HepG2 (cell line): Measurements from ENCODE around the gene BPI. TPM values are rescaled to one million over a fixed set of nuclear protein-coding genes. Genes with fewer than 3 reads are reported as not detected.

ENCODE experiments used
- AGO1 ChIP-seq: fragments of 200-400 bp; formaldehyde crosslinking; IDR thresholded peaks from 2 replicates; pipeline ENCODE4 v1.6.1; 2017; ENCODE audit warnings: mild to moderate bottlenecking, low read depth, low read length, moderate library complexity; ENCODE audit not compliant: poor library complexity, severe bottlenecking
- BRCA1 ChIP-seq: sonication (generic); formaldehyde crosslinking; IDR thresholded peaks from 2 replicates; pipeline ENCODE4 v1.4.0; 2020; ENCODE audit warnings: missing genetic modification reagents
- CTCF ChIP-seq: sonication (generic); formaldehyde crosslinking; IDR thresholded peaks from 2 replicates; pipeline ENCODE4 v1.5.0; 2020; ENCODE audit warnings: mild to moderate bottlenecking, missing genetic modification reagents, moderate library complexity
- HNRNPLL ChIP-seq: fragments of 200-400 bp; formaldehyde crosslinking; IDR thresholded peaks from 2 replicates; pipeline ENCODE4 v1.6.1; 2017; ENCODE audit warnings: mild to moderate bottlenecking, low read depth, low read length; ENCODE audit not compliant: poor library complexity, severe bottlenecking
- HOXA3 ChIP-seq: sonication (generic); formaldehyde crosslinking; IDR thresholded peaks from 2 replicates; pipeline ENCODE4 v1.5.0; 2020; ENCODE audit warnings: missing genetic modification reagents
- MAFF ChIP-seq: IDR thresholded peaks from 2 replicates; pipeline ENCODE4 v1.6.1; 2011; ENCODE audit warnings: low read depth, low read length, improper control_type of control experiment
- MAFG ChIP-seq: sonication (generic); formaldehyde crosslinking; IDR thresholded peaks from 2 replicates; pipeline ENCODE4 v1.5.1; 2020; ENCODE audit warnings: mild to moderate bottlenecking, missing genetic modification reagents
- MAZ ChIP-seq, 2 experiments: sonication (generic) in 1 of 2; formaldehyde crosslinking in 1 of 2; IDR thresholded peaks; 2 replicates each; pipeline versions ENCODE4 v1.5.0 to v1.6.1; 2012 to 2020; ENCODE audit warnings: low read depth in 2 of 2, mild to moderate bottlenecking in 2 of 2, borderline replicate concordance in 1 of 2, improper control_type of control experiment in 1 of 2, low read length in 1 of 2, missing genetic modification reagents in 1 of 2, moderate library complexity in 1 of 2
- NFE2 ChIP-seq: sonication (generic); formaldehyde crosslinking; IDR thresholded peaks from 2 replicates; pipeline ENCODE4 v1.4.0; 2020; ENCODE audit warnings: missing genetic modification reagents
- NR2F6 ChIP-seq, 2 experiments: IDR thresholded peaks; 2 replicates each; pipeline ENCODE4 v1.6.1; 2016; ENCODE audit warnings: antibody characterized with exemption in 1 of 2, mild to moderate bottlenecking in 1 of 2
- RBM39 ChIP-seq: fragments of 200-400 bp; formaldehyde crosslinking; IDR thresholded peaks from one replicate; pipeline ENCODE4 v1.6.1; 2018; ENCODE audit warnings: antibody characterized with exemption, mild to moderate bottlenecking, low read depth, low read length; ENCODE audit not compliant: poor library complexity, severe bottlenecking
- RFX1 ChIP-seq: fragments of 450-650 bp; IDR thresholded peaks from 2 replicates; pipeline ENCODE4 v1.6.1; 2017
- TEAD2 ChIP-seq: sonication (generic); formaldehyde crosslinking; IDR thresholded peaks from 2 replicates; pipeline ENCODE4 v1.9.0; 2021; ENCODE audit warnings: missing genetic modification reagents
- ZBTB21 ChIP-seq: sonication (generic); formaldehyde crosslinking; IDR thresholded peaks from 2 replicates; pipeline ENCODE4 v1.4.0; 2020; ENCODE audit warnings: missing genetic modification reagents
- ZFX ChIP-seq: sonication (generic); formaldehyde crosslinking; IDR thresholded peaks from 2 replicates; pipeline ENCODE4 v1.4.0; 2020; ENCODE audit warnings: mild to moderate bottlenecking, low read depth, missing genetic modification reagents, moderate library complexity
- ZNF205 ChIP-seq: IDR thresholded peaks from 2 replicates; pipeline ENCODE4 v1.6.1; 2018; ENCODE audit warnings: missing biosample characterization, missing genetic modification reagents
- ZNF24 ChIP-seq: fragments of 450-650 bp; IDR thresholded peaks from 2 replicates; pipeline ENCODE4 v1.6.1; 2017; ENCODE audit warnings: antibody characterized with exemption, mild to moderate bottlenecking
- ZNF251 ChIP-seq: sonication (generic); formaldehyde crosslinking; IDR thresholded peaks from 2 replicates; pipeline ENCODE4 v1.9.0; 2021; ENCODE audit warnings: mild to moderate bottlenecking, missing genetic modification reagents
- ZNF484 ChIP-seq: sonication (generic); formaldehyde crosslinking; IDR thresholded peaks from 2 replicates; pipeline ENCODE4 v1.5.1; 2020; ENCODE audit warnings: mild to moderate bottlenecking, low read depth, missing genetic modification reagents, borderline replicate concordance
- ZNF530 ChIP-seq: sonication (generic); formaldehyde crosslinking; IDR thresholded peaks from 2 replicates; pipeline ENCODE4 v1.5.0; 2020; ENCODE audit warnings: low read depth, mild to moderate bottlenecking, missing genetic modification reagents
- ZNF547 ChIP-seq: sonication (generic); formaldehyde crosslinking; IDR thresholded peaks from 2 replicates; pipeline ENCODE4 v1.5.1; 2020; ENCODE audit warnings: mild to moderate bottlenecking, missing genetic modification reagents
- ZNF589 ChIP-seq: sonication (generic); formaldehyde crosslinking; conservative IDR thresholded peaks from 2 replicates; pipeline ENCODE4 v1.8.0; 2022; ENCODE audit warnings: mild to moderate bottlenecking, moderate library complexity, missing genetic modification reagents
- ZNF615 ChIP-seq: sonication (generic); formaldehyde crosslinking; IDR thresholded peaks from 2 replicates; pipeline ENCODE4 v1.5.0; 2020; ENCODE audit warnings: mild to moderate bottlenecking, missing genetic modification reagents, borderline replicate concordance
- ZNF7 ChIP-seq: IDR thresholded peaks from 2 replicates; pipeline ENCODE4 v1.6.1; 2016; ENCODE audit warnings: missing biosample characterization, missing genetic modification reagents
- ZNF75D ChIP-seq: sonication (generic); formaldehyde crosslinking; IDR thresholded peaks from 2 replicates; pipeline ENCODE4 v1.8.1; 2023; ENCODE audit warnings: missing genetic modification reagents, mild to moderate bottlenecking, borderline replicate concordance
- ZNF782 ChIP-seq: sonication (generic); formaldehyde crosslinking; IDR thresholded peaks from 2 replicates; pipeline ENCODE4 v1.4.0; 2020; ENCODE audit warnings: missing genetic modification reagents, mild to moderate bottlenecking, borderline replicate concordance
- polyA plus RNA-seq, 8 experiments: library from polyadenylated mRNA; depleted of rRNA in 3 of 8; stranded (reverse) in 7 of 8; unstranded in 1 of 8; fragments of >200 nt; fragmentation: Illumina TruSeq in 4 of 8; extraction: Trizol in 4 of 8; gene quantifications; 2 replicates each; pipeline versions ENCODE4 v1.2.1 to v1.2.3, GENCODE V29; 2011 to 2016; ENCODE audit warnings: low read depth in 4 of 8, missing spikeins in 1 of 8, mixed read lengths in 1 of 8; ENCODE audit not compliant: insufficient read depth in 1 of 8
- total RNA-seq, 5 experiments: library from RNA; depleted of rRNA; stranded (reverse); fragments of >200 nt; fragmentation: Illumina TruSeq; extraction: Trizol; gene quantifications; 2 replicates each; pipeline ENCODE4 v1.2.3, GENCODE V29; 2016; ENCODE audit warnings: low read depth in 1 of 5
- TF ChIP-seq, protein P1 (sequence below): IDR thresholded peaks from 2 replicates; pipeline ENCODE4 v1.6.1; 2016; ENCODE audit warnings: missing genetic modification reagents, missing compliant biosample characterization
- TF ChIP-seq, protein P2 (sequence below): sonication (generic); formaldehyde crosslinking; IDR thresholded peaks from 2 replicates; pipeline ENCODE4 v1.5.0; 2020; ENCODE audit warnings: mild to moderate bottlenecking, missing genetic modification reagents, borderline replicate concordance

BPI gene
- total and polyA plus RNA-seq, 2 of the 13 experiments (the other 11 are each of a cell fraction or from before 2014, with no cell fraction given) = not detected

- TF ChIP-seq NR2F6 (IDR thresholded peaks at IDR 0.05) = no peak
- TF ChIP-seq NR2F6 (CRISPR knock-in tag; IDR thresholded peaks at IDR 0.05) = no peak
- TF ChIP-seq, protein P1, sequence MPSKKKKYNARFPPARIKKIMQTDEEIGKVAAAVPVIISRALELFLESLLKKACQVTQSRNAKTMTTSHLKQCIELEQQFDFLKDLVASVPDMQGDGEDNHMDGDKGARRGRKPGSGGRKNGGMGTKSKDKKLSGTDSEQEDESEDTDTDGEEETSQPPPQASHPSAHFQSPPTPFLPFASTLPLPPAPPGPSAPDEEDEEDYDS (CRISPR knock-in tag) = no peak
- no peak for TF ChIP-seq ZNF251 (CRISPR knock-in tag)
- peak; percentile 58; the same call in 1 of the 2 replicates for TF ChIP-seq RFX1
- no peak for TF ChIP-seq CTCF (CRISPR knock-in tag)
- TF ChIP-seq, protein P2, sequence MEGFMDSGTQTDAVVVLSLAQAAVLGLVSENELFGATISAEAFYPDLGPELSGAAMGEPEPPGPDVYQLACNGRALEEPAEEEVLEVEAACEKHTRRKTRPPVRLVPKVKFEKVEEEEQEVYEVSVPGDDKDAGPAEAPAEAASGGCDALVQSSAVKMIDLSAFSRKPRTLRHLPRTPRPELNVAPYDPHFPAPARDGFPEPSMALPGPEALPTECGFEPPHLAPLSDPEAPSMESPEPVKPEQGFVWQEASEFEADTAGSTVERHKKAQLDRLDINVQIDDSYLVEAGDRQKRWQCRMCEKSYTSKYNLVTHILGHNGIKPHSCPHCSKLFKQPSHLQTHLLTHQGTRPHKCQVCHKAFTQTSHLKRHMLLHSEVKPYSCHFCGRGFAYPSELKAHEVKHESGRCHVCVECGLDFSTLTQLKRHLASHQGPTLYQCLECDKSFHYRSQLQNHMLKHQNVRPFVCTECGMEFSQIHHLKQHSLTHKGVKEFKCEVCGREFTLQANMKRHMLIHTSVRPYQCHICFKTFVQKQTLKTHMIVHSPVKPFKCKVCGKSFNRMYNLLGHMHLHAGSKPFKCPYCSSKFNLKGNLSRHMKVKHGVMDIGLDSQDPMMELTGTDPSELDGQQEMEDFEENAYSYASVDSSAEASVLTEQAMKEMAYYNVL (CRISPR knock-in tag) = no peak
- no peak for TF ChIP-seq MAFF
- no peak for TF ChIP-seq ZNF530
- no peak for TF ChIP-seq ZNF589
- TF ChIP-seq TEAD2 = no peak
- TF ChIP-seq NFE2 = no peak
- peak; percentile 57 for TF ChIP-seq AGO1
- no peak for TF ChIP-seq ZNF7 (CRISPR knock-in tag)
- TF ChIP-seq ZNF615 (CRISPR knock-in tag) = no peak
- TF ChIP-seq ZNF205 (CRISPR knock-in tag) = no peak
- no peak for TF ChIP-seq MAZ (IDR thresholded peaks at IDR 0.05; ENCODE audit: borderline replicate concordance, low read depth, low read length)
- TF ChIP-seq MAZ (CRISPR knock-in tag; IDR thresholded peaks at IDR 0.05; ENCODE audit: low read depth) = 0 out of 2 replicates have a peak, but pooled peaks have one; percentile 24
- 0 out of 2 replicates have a peak, but pooled peaks have one; percentile 19 for TF ChIP-seq ZNF75D (CRISPR knock-in tag)
- no peak for TF ChIP-seq ZBTB21 (CRISPR knock-in tag)
- no peak for TF ChIP-seq HOXA3 (CRISPR knock-in tag)
- peak; percentile 43 for TF ChIP-seq RBM39
- no peak for TF ChIP-seq MAFG
- peak; percentile 42 for TF ChIP-seq HNRNPLL
- no peak for TF ChIP-seq ZNF547 (CRISPR knock-in tag)
- peak; percentile 16; the same call in 1 of the 2 replicates for TF ChIP-seq ZFX (CRISPR knock-in tag)
- no peak for TF ChIP-seq ZNF782 (CRISPR knock-in tag)
- TF ChIP-seq ZNF484 (CRISPR knock-in tag) = no peak
- TF ChIP-seq ZNF24 = no peak
- TF ChIP-seq BRCA1 (CRISPR knock-in tag) = no peak
Measured at GRCh38 chr20:38260378-38261053, 43.4 kb upstream of the BPI start, which contains the start of gene KIAA1755 (continued).
